OCI-LY7 (cell line): ENCODE results near the gene TECPR2.

Experiments
- CTCF ChIP-seq: fragments of 200-600 bp; sonication (generic); conservative IDR thresholded peaks from 2 replicates; pipeline ENCODE4 v1.5.1; 2014; ENCODE audit warnings: mild to moderate bottlenecking, antibody characterized with exemption, low read length, moderate library complexity, mixed read lengths
- EZH2phosphoT487 ChIP-seq: fragments of 200-600 bp; sonication (generic); IDR thresholded peaks from 2 replicates; pipeline ENCODE4 v1.6.1; 2018; ENCODE audit warnings: low read depth, borderline replicate concordance, mild to moderate bottlenecking, mixed run types, antibody characterized with exemption, low read length, moderate library complexity, mixed read lengths

GRCh38 chr14:102333390-102333789 lies 29.4 kb upstream of the TECPR2 start:
- TF ChIP-seq CTCF, result no peak
- no peak for TF ChIP-seq EZH2phosphoT487
